Nephron progenitor cell (in vitro differentiated cells): ENCODE data around the gene HACL1.
A peak's percentile ranks its signal among the peaks of the same experiment; 100 is the strongest.

Experiments
- DNase-seq: peaks from one replicate; pipeline ENCODE4 v3.0.0; 2021
- H3K27ac Mint-ChIP-seq: 2 replicates; pipeline ENCODE4 v1.8.0; 2021; ENCODE audit warnings: mild to moderate bottlenecking, moderate library complexity, mixed read lengths
- H3K27me3 Mint-ChIP-seq: 2 replicates; pipeline ENCODE4 v1.8.0; 2021; ENCODE audit warnings: mild to moderate bottlenecking, low read depth, mixed read lengths; ENCODE audit not compliant: poor library complexity
- H3K36me3 Mint-ChIP-seq: 2 replicates; pipeline ENCODE4 v1.8.0; 2021; ENCODE audit warnings: low read depth, mixed read lengths
- H3K4me1 Mint-ChIP-seq: 2 replicates; pipeline ENCODE4 v1.8.0; 2021; ENCODE audit warnings: mixed read lengths
- H3K4me3 Mint-ChIP-seq: 2 replicates; pipeline ENCODE4 v1.8.0; 2021; ENCODE audit warnings: mild to moderate bottlenecking, moderate library complexity, mixed read lengths
- H3K9me3 Mint-ChIP-seq: 2 replicates; pipeline ENCODE4 v1.8.0; 2021; ENCODE audit warnings: mild to moderate bottlenecking, moderate library complexity, mixed read lengths
- CTCF ChIP-seq: fragments of 200-600 bp; sonication (generic); IDR thresholded peaks from 2 replicates; pipeline ENCODE4 v1.5.0; 2021; ENCODE audit warnings: antibody characterized with exemption

The HACL1 gene

GRCh38 chr3:15645740-15646501 is 44.6 kb upstream of the HACL1 start:
- Mint-ChIP-seq H3K4me3 (no peak overlapping the region), H3K27me3 (no peaks in the 10 kb centered on the region), H3K4me1 (peaks cover 8% of the 10 kb centered on the region), H3K27ac (peak overlapping the region; percentile 33), H3K36me3 (peaks cover 45% of the 10 kb centered on the region), H3K9me3 (peaks cover 4% of the 10 kb centered on the region)
- TF ChIP-seq CTCF, result no peak
- no peak for DNase-seq

- Mint-ChIP-seq H3K9me3 (peaks cover 4% of the 10 kb centered on the region), H3K27me3 (no peaks in the 10 kb centered on the region), H3K36me3 (peaks cover 45% of the 10 kb centered on the region), H3K4me1 (peaks cover 11% of the 10 kb centered on the region), H3K27ac (no peak overlapping the region), H3K4me3 (no peak overlapping the region)
- DNase-seq, result no peak
- TF ChIP-seq CTCF, result no peak
These were observed 43.9 kb upstream of the HACL1 start for GRCh38 chr3:15645246-15645645.

- TF ChIP-seq CTCF, result no peak
- H3K4me1 Mint-ChIP-seq, result peaks cover 19% of the 10 kb centered on the region
- no peaks in the 10 kb centered on the region for H3K27me3 Mint-ChIP-seq
- H3K9me3 Mint-ChIP-seq, result no peaks in the 10 kb centered on the region
- peaks cover 30% of the 10 kb centered on the region for H3K36me3 Mint-ChIP-seq
- DNase-seq, result no peak
- no peak overlapping the region for H3K4me3 Mint-ChIP-seq
- no peak overlapping the region for H3K27ac Mint-ChIP-seq
These were observed 37.5 kb upstream of the HACL1 start for GRCh38 chr3:15638891-15639262.

GRCh38 chr3:15638193-15638890 is 37.0 kb upstream of the HACL1 start:
- Mint-ChIP-seq H3K9me3 (no peaks in the 10 kb centered on the region), H3K4me3 (no peak overlapping the region), H3K27ac (no peak overlapping the region), H3K36me3 (peaks cover 24% of the 10 kb centered on the region), H3K4me1 (peaks cover 19% of the 10 kb centered on the region), H3K27me3 (no peaks in the 10 kb centered on the region)
- TF ChIP-seq CTCF, result no peak
- DNase-seq, result no peak

- peaks cover 19% of the 10 kb centered on the region for H3K4me1 Mint-ChIP-seq
- peak overlapping the region; percentile 77 for H3K27ac Mint-ChIP-seq
- no peak for TF ChIP-seq CTCF
- H3K27me3 Mint-ChIP-seq, result no peaks in the 10 kb centered on the region
- H3K9me3 Mint-ChIP-seq, result no peaks in the 10 kb centered on the region
- H3K36me3 Mint-ChIP-seq, result peaks cover 17% of the 10 kb centered on the region
- no peak for DNase-seq
- H3K4me3 Mint-ChIP-seq, result no peak overlapping the region
These were observed 36.0 kb upstream of the HACL1 start for GRCh38 chr3:15637131-15637951.
